B cell (primary cell): ENCODE measurements around the gene SERPINA4. TPM values are rescaled to one million over a fixed set of nuclear protein-coding genes. Genes with fewer than 3 reads are reported as not detected.

ENCODE experiments used
- ATAC-seq: fragments of 200-7000 bp; cut with Tn5 transposase; one replicate; pipeline ENCODE4 v1.10.0; 2021; ENCODE audit warnings: low read depth, mild to moderate bottlenecking, moderate number of reproducible peaks, moderate library complexity
- CTCF ChIA-PET: fragments of 350-600 bp; sonication (Branson Sonifier 250); formaldehyde crosslinking; loops from one replicate; lab custom pipeline; 2021; ENCODE audit warnings: antibody characterized with exemption, inconsistent platforms; lab: Charles Lee
- POLR2A ChIA-PET: fragments of 350-600 bp; sonication (Branson Sonifier 250); formaldehyde crosslinking; loops from one replicate; lab custom pipeline; 2021; ENCODE audit warnings: antibody characterized with exemption; lab: Charles Lee
- DNase-seq: peaks from one replicate; pipeline ENCODE4 v3.0.0; 2013
- H2AFZ ChIP-seq: 2 replicates; pipeline ENCODE4 v1.6.1; 2012; ENCODE audit warnings: mild to moderate bottlenecking, low read depth, low read length; ENCODE audit not compliant: insufficient read depth, poor library complexity, severe bottlenecking
- H3K27ac ChIP-seq, 2 donors: 1 replicate in 1 of 2; 2 replicates in 1 of 2; pipeline ENCODE4 v1.5.1; 2012 to 2013; ENCODE audit warnings: low read length in 2 of 2, mild to moderate bottlenecking in 2 of 2, moderate library complexity in 1 of 2
- H3K27me3 ChIP-seq, 4 experiments: fragments of 200-600 bp in 1 of 4; sonication (generic) in 1 of 4; replicated peaks in 1 of 4; 1 replicate in 2 of 4; 2 replicates in 2 of 4; pipeline versions ENCODE4 v1.6.1 to v1.7.0; 2013 to 2016; ENCODE audit warnings: low read length in 3 of 4, mild to moderate bottlenecking in 2 of 4, mixed read lengths in 1 of 4, moderate library complexity in 1 of 4; ENCODE audit not compliant: insufficient read depth in 4 of 4, control insufficient read depth in 3 of 4; ENCODE audit errors: control extremely low read depth in 1 of 4
- H3K36me3 ChIP-seq, 2 experiments: replicated peaks in 1 of 2; 1 replicate in 1 of 2; 2 replicates in 1 of 2; pipeline versions ENCODE4 v1.6.1 to v1.7.1; 2013; ENCODE audit warnings: low read length in 1 of 2; ENCODE audit not compliant: insufficient read depth in 2 of 2, control insufficient read depth in 1 of 2; ENCODE audit errors: control extremely low read depth in 1 of 2, extremely low read depth in 1 of 2
- H3K4me1 ChIP-seq, 2 donors: fragments of 200-600 bp in 1 of 2; sonication (generic) in 1 of 2; 1 replicate in 1 of 2; 2 replicates in 1 of 2; pipeline versions ENCODE4 v1.5.1 to v1.6.1; 2013 to 2017; ENCODE audit warnings: low read length in 2 of 2; ENCODE audit not compliant: control insufficient read depth in 2 of 2, insufficient read depth in 2 of 2
- H3K4me2 ChIP-seq: replicated peaks from 2 replicates; pipeline ENCODE3; 2012; ENCODE audit warnings: mild to moderate bottlenecking, low read depth, low read length; ENCODE audit not compliant: poor library complexity, severe bottlenecking
- H3K4me3 ChIP-seq, 5 experiments: fragments of 200-600 bp in 1 of 5; sonication (generic) in 1 of 5; 1 replicate in 3 of 5; 2 replicates in 2 of 5; pipeline versions ENCODE4 v1.5.1 to v1.7.0; 2011 to 2016; ENCODE audit warnings: low read length in 4 of 5, mild to moderate bottlenecking in 4 of 5, low read depth in 2 of 5, control low read depth in 1 of 5, moderate library complexity in 1 of 5; ENCODE audit not compliant: insufficient read depth in 1 of 5; ENCODE audit errors: control extremely low read depth in 1 of 5, extremely low read depth in 1 of 5
- H3K79me2 ChIP-seq: fragments of 200-600 bp; sonication (generic); one replicate; pipeline ENCODE4 v1.6.0; 2016; ENCODE audit warnings: low read length; ENCODE audit not compliant: control insufficient read depth, insufficient read depth
- H3K9ac ChIP-seq: fragments of 200-600 bp; sonication (generic); 2 replicates; pipeline ENCODE4 v1.6.1; 2017; ENCODE audit warnings: mild to moderate bottlenecking, low read length, moderate library complexity
- H3K9me3 ChIP-seq, 3 donors: one replicate each; pipeline versions ENCODE4 v1.6.1 to v1.7.1; 2013; ENCODE audit warnings: low read length in 2 of 3; ENCODE audit not compliant: control insufficient read depth in 2 of 3, insufficient read depth in 1 of 3; ENCODE audit errors: control extremely low read depth in 1 of 3
- H4K20me1 ChIP-seq: 2 replicates; pipeline ENCODE4 v1.6.0; 2012; ENCODE audit warnings: mild to moderate bottlenecking, low read length; ENCODE audit not compliant: insufficient read depth, control insufficient read depth, poor library complexity, severe bottlenecking
- H3K27ac Mint-ChIP-seq: one replicate; pipeline ENCODE4 v1.8.0; 2021; ENCODE audit warnings: mixed read lengths
- H3K27me3 Mint-ChIP-seq: one replicate; pipeline ENCODE4 v1.8.0; 2021; ENCODE audit warnings: mixed read lengths
- H3K4me1 Mint-ChIP-seq: one replicate; pipeline ENCODE4 v1.8.0; 2021; ENCODE audit warnings: mixed read lengths
- H3K4me3 Mint-ChIP-seq: one replicate; pipeline ENCODE4 v1.8.0; 2021; ENCODE audit warnings: mixed read lengths
- H3K9me3 Mint-ChIP-seq: one replicate; pipeline ENCODE4 v1.8.0; 2022; ENCODE audit warnings: mixed read lengths; ENCODE audit not compliant: insufficient read depth
- EZH2 ChIP-seq: IDR thresholded peaks from 2 replicates; pipeline ENCODE4 v1.6.1; 2012; ENCODE audit warnings: borderline replicate concordance, low read depth, mild to moderate bottlenecking, moderate library complexity, low read length; ENCODE audit not compliant: insufficient read depth, poor library complexity, severe bottlenecking
- WGBS: methylation state at CpG from one replicate; pipeline ENCODE4 v1.1.5; 2013; ENCODE audit warnings: missing lambda C conversion rate; ENCODE audit not compliant: insufficient coverage; 5-methylcytosine and 5-hydroxymethylcytosine counted together
- intact Hi-C: fragments of 100-400 bp; cut with micrococcal nuclease; formaldehyde crosslinking; loops from one replicate; pipeline ENCODE4 v1.10.0; 2022
- polyA plus RNA-seq: library from polyadenylated mRNA; depleted of rRNA; stranded (reverse); fragments of >200 nt; gene quantifications from 2 replicates; pipeline ENCODE4 v1.2.3, GENCODE V29; 2012
- total RNA-seq, 2 donors: library from RNA; stranded (reverse); fragments of 120-200 nt in 1 of 2; gene quantifications; 1 replicate in 1 of 2; 2 replicates in 1 of 2; pipeline versions ENCODE4 v1.2.3 to v1.2.4, GENCODE V29; 2013 to 2022
- TF ChIP-seq, protein P1 (sequence below): fragments of 200-600 bp; IDR thresholded peaks from one replicate; pipeline ENCODE4 v1.8.0; 2022; ENCODE audit warnings: antibody characterized with exemption, mild to moderate bottlenecking

The SERPINA4 gene
- total and polyA plus RNA-seq, 2 donors (not counting 1 experiment from before 2014, with no cell fraction given), result not detected

DNA sequence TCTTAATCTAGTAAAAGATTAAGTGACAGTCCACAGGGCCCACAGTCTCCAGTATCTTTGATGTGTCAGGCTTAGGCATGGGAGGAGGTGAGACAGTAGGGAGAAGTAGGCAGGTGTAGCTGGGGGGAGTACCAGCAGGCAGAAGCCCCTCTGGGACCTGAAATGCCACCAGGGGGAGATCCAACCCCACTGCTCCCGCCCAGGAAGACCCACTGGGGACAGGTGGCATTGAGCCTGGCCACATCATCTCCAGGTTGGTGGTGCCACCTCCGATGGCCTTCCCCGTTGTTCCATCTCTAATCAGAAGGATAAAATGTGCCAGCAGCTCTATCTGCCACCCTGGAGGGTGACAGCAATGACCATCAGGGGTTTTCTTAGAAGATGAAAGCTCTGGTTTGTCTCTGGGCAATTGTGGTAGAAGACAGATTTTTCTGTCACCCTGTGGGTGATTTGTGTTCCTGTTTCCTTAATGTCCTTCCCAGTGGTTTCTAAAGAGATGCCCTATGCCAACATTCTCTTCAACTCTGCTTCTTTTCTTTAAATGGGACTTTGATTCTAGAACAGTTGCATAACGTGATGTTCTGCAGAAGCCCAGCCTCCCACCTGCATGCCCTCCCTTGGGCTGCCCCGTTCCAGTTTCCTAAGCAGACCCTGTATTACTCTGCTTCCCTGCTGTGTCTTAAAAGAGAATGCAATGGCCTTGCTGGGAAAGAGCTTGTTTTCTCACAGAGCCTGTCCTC is 39.7 kb upstream of the SERPINA4 start:
- H3K9ac ChIP-seq, result no peak overlapping the region
- CTCF ChIA-PET, result interaction anchor here (0.6 kb wide), 1 partner anchor 12 kb away, joined by 3 read pairs; no protein-coding TSS in a partner anchor

More for the DNA sequence above, 39.7 kb upstream of the SERPINA4 start:
- POLR2A ChIA-PET, result no interaction called here
- Histone ChIP-seq H3K27me3 (peaks cover 0 to 6% (median 0%) of the 10 kb centered on the region in 4 experiments), H3K27ac (no peak overlapping the region), H4K20me1 (no peaks in the 10 kb centered on the region), H2AFZ (no peak overlapping the region), H3K36me3 (no peaks in the 10 kb centered on the region), H3K79me2 (no peaks in the 10 kb centered on the region), H3K4me3 (no peak overlapping the region), H3K9me3 (peaks cover 0 to 9% (median 0%) of the 10 kb centered on the region in 3 donors), H3K4me1 (no peaks in the 10 kb centered on the region), H3K4me2 (no peak overlapping the region)
- 58% methylated on average over 2 of the region's 5 CpGs for WGBS
- ATAC-seq (no peak), DNase-seq (no peak)
- Mint-ChIP-seq H3K27ac (no peak overlapping the region), H3K4me3 (no peak overlapping the region), H3K27me3 (peaks cover 10% of the 10 kb centered on the region), H3K4me1 (no peaks in the 10 kb centered on the region), H3K9me3 (peaks cover 2% of the 10 kb centered on the region)
- TF ChIP-seq EZH2, result no peak
- TF ChIP-seq, protein P1, sequence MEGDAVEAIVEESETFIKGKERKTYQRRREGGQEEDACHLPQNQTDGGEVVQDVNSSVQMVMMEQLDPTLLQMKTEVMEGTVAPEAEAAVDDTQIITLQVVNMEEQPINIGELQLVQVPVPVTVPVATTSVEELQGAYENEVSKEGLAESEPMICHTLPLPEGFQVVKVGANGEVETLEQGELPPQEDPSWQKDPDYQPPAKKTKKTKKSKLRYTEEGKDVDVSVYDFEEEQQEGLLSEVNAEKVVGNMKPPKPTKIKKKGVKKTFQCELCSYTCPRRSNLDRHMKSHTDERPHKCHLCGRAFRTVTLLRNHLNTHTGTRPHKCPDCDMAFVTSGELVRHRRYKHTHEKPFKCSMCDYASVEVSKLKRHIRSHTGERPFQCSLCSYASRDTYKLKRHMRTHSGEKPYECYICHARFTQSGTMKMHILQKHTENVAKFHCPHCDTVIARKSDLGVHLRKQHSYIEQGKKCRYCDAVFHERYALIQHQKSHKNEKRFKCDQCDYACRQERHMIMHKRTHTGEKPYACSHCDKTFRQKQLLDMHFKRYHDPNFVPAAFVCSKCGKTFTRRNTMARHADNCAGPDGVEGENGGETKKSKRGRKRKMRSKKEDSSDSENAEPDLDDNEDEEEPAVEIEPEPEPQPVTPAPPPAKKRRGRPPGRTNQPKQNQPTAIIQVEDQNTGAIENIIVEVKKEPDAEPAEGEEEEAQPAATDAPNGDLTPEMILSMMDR, result no peak
- intact Hi-C loops, result no loop called here
